ENCODE measurements around the gene TGOLN2.
"Not testable (repeated sequence)": the region's sequence is repeated elsewhere in the genome, so short reads cannot be mapped to it uniquely, and the experiment has no call there.

DNA sequence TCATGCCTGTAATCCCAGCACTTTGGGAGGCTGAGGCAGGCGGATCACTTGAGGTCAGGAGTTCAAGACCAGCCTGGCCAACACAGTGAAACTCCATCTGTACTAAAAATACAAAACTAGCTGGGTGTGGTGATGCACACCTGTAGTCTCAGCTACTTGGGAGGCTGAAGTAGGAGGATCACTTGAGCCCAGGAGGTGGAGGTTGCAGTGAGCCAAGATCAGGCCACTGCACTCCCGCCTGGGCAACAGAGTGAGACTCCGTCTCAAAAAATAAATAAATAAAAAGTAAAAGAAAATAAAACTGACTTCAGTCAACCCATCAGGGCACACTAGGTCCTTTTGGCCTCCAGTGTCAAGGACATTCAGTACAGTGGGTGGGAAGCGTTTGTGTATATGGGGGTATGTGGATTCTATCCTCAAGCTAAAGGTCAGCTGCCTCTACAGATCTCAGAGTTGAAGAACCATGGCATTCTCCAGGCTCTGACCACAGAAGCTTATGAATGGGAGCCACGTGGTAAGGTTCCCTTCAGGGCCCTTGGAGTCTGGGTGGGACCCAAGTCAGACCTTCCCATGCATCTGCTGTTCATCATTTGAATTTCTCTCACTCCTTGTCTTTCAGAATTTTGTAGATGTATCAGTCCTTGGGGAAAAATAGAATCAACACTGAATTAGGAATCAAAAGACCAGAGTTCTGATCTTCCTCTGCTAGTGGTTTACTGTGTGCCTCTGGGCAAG lies 35.0 kb upstream of the TGOLN2 start:
- TF ChIP-seq GABPA (IDR thresholded peaks at IDR 0.05; ENCODE audit: low read depth, low read length); GABPA (CRISPR knock-in tag; IDR thresholded peaks at IDR 0.05; ENCODE audit: low read depth); ARNTL (CRISPR knock-in tag; IDR thresholded peaks at IDR 0.05); ESRRA (CRISPR knock-in tag; IDR thresholded peaks at IDR 0.05; ENCODE audit: low read depth); ZNF501 (CRISPR knock-in tag; IDR thresholded peaks at IDR 0.05); ZNF562 (CRISPR knock-in tag; IDR thresholded peaks at IDR 0.05; ENCODE audit: borderline replicate concordance); SP1 (IDR thresholded peaks at IDR 0.05); SP1 (CRISPR knock-in tag; IDR thresholded peaks at IDR 0.05); HOXA9 (CRISPR knock-in tag; IDR thresholded peaks at IDR 0.05; ENCODE audit: borderline replicate concordance); PCBP1 (IDR thresholded peaks at IDR 0.05; ENCODE audit: borderline replicate concordance, low read depth, low read length); POLR2AphosphoS2 (IDR thresholded peaks at IDR 0.05; ENCODE audit: low read depth, low read length); RXRA (CRISPR knock-in tag; IDR thresholded peaks at IDR 0.05); ATRX (CRISPR knock-in tag; IDR thresholded peaks at IDR 0.05; ENCODE audit: borderline replicate concordance): not testable (repeated sequence)
- TF ChIP-seq, protein P1, sequence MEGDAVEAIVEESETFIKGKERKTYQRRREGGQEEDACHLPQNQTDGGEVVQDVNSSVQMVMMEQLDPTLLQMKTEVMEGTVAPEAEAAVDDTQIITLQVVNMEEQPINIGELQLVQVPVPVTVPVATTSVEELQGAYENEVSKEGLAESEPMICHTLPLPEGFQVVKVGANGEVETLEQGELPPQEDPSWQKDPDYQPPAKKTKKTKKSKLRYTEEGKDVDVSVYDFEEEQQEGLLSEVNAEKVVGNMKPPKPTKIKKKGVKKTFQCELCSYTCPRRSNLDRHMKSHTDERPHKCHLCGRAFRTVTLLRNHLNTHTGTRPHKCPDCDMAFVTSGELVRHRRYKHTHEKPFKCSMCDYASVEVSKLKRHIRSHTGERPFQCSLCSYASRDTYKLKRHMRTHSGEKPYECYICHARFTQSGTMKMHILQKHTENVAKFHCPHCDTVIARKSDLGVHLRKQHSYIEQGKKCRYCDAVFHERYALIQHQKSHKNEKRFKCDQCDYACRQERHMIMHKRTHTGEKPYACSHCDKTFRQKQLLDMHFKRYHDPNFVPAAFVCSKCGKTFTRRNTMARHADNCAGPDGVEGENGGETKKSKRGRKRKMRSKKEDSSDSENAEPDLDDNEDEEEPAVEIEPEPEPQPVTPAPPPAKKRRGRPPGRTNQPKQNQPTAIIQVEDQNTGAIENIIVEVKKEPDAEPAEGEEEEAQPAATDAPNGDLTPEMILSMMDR (CRISPR knock-in tag; IDR thresholded peaks at IDR 0.05), result not testable (repeated sequence)

Data from HepG2 (cell line).